ENCODE measurements around the gene CYP4F2.

DNA sequence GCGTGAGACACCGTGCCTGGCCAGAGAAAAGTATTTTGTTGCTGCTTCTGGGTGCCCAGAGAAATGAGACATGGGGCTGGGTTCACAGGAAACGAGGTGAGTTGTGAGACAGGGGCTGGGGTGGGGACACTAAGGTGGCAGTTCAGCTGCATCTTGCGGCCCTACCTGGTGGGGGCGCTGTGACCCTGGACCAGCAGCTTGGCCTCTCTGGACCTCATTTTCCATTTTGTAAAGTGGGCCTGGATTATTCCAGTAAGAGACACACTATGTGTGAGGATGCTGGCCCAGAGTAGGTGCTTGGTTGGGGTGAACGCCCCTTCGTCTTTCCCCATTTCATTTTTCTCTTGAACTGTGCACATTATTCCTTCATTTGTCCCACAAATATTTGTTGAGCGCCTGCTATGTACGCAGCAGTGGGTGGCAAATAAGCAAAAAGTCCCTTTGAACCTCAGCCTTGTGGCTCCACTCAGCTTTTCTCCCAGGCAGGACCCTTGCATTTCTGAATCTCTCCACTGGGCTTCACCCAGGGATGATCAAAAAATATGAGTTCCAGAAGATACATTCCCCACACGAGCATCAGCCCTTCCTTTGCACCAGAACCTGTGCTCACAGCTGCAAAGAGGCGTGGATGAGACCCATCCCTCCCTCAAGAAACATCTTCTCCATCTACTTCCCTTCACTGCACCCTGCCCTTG is 55.9 kb downstream of the CYP4F2 start:
- no peak for TF ChIP-seq EZH2 (IDR thresholded peaks at IDR 0.05; ENCODE audit: borderline replicate concordance, control insufficient read depth, low read depth, low read length)
- no peak for TF ChIP-seq TAF1 (IDR thresholded peaks at IDR 0.05; ENCODE audit: borderline replicate concordance, low read depth, low read length)
- TF ChIP-seq ATF3 (IDR thresholded peaks at IDR 0.05; ENCODE audit: borderline replicate concordance, extremely low read depth, low read depth, low read length): no peak
- TF ChIP-seq SREBF1 (IDR thresholded peaks at IDR 0.05; ENCODE audit: low read length): no peak

Data from GM12878 (cell line).